Stomach (tissue), 4 donors: ENCODE results near the gene RABGAP1L.

Experiments used
- CTCF ChIP-seq, 7 experiments: fragments of 450-650 bp in 4 of 7; fragments of 200-600 bp in 3 of 7; sonication (generic) in 3 of 7; IDR thresholded peaks; one replicate each; pipeline ENCODE4 v1.5.1; 2016 to 2019; ENCODE audit warnings: antibody characterized with exemption in 7 of 7, control low read depth in 2 of 7, mild to moderate bottlenecking in 1 of 7
- POLR2A ChIP-seq, 4 donors: fragments of 450-650 bp; IDR thresholded peaks; one replicate each; pipeline ENCODE4 v1.6.1; 2016; ENCODE audit warnings: antibody characterized with exemption in 4 of 4, control low read depth in 2 of 4, mild to moderate bottlenecking in 1 of 4, moderate library complexity in 1 of 4

GRCh38 chr1:174652569-174653280 is 493.4 kb downstream of the RABGAP1L start:
- TF ChIP-seq CTCF (IDR thresholded peaks at IDR 0.05) (no peak), POLR2A (IDR thresholded peaks at IDR 0.05) (no peak)
